Glutamatergic neuron (in vitro differentiated cells): ENCODE data around the gene SLPI. TPM values are rescaled to one million over a fixed set of nuclear protein-coding genes. Genes with fewer than 3 reads are reported as not detected.
A peak's percentile ranks its signal among the peaks of the same experiment; 100 is the strongest.

Experiments used
- DNase-seq: peaks from one replicate; pipeline ENCODE4 v3.0.0; 2022
- H3K27ac Mint-ChIP-seq: one replicate; pipeline ENCODE4 v1.8.0; 2020; ENCODE audit warnings: mild to moderate bottlenecking, mixed read lengths, inconsistent platforms; ENCODE audit not compliant: unreplicated experiment
- H3K27me3 Mint-ChIP-seq: one replicate; pipeline ENCODE4 v1.8.0; 2020; ENCODE audit warnings: mild to moderate bottlenecking, moderate library complexity, mixed read lengths, inconsistent platforms; ENCODE audit not compliant: unreplicated experiment
- H3K36me3 Mint-ChIP-seq: one replicate; pipeline ENCODE4 v1.8.0; 2020; ENCODE audit warnings: mild to moderate bottlenecking, mixed read lengths, inconsistent platforms; ENCODE audit not compliant: unreplicated experiment
- H3K4me1 Mint-ChIP-seq: one replicate; pipeline ENCODE4 v1.8.0; 2020; ENCODE audit warnings: mild to moderate bottlenecking, low read depth, mixed read lengths, inconsistent platforms; ENCODE audit not compliant: unreplicated experiment
- H3K4me3 Mint-ChIP-seq: one replicate; pipeline ENCODE4 v1.8.0; 2020; ENCODE audit warnings: mild to moderate bottlenecking, mixed read lengths, inconsistent platforms; ENCODE audit not compliant: unreplicated experiment
- H3K9me3 Mint-ChIP-seq: one replicate; pipeline ENCODE4 v1.8.0; 2020; ENCODE audit warnings: mild to moderate bottlenecking, moderate library complexity, mixed read lengths, inconsistent platforms; ENCODE audit not compliant: unreplicated experiment
- total RNA-seq: library from RNA; stranded (reverse); fragmentation: NEBNext Ultra II Directional; extraction: Animal tissue kit (Norgen Biotek cat#: 25700); gene quantifications from one replicate; pipeline ENCODE4 v1.2.1, GENCODE V29; 2021; ENCODE audit not compliant: unreplicated experiment
- TF ChIP-seq, protein P1 (sequence below): fragments of 200-600 bp; sonication (generic); IDR thresholded peaks from one replicate; pipeline ENCODE4 v1.5.0; 2021; ENCODE audit not compliant: partially characterized antibody, unreplicated experiment

The SLPI gene
- total RNA-seq, 1 donor from 2014 or later, result not detected

DNA sequence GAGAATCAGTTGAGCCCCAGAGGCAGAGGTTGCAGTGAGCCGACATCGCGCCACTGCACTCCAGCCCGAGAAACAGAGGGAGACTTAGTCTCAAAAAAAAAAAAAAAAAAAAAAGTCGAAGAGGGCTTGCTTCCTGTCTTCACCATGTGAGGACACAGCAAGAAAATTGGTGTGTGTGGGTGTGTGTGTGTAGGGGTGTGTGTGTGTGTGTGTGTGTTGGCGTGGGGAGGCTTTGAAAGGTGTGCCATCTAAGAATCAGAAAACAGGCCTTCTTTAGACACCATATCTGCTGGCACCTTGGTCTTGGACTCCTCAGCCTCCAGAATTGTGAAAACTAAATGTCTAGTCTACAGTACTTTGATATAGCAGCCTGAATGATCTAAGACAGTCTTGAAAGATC is 45.4 kb upstream of the SLPI start:
- Mint-ChIP-seq H3K9me3 (peaks cover 7% of the 10 kb centered on the region), H3K4me3 (no peak overlapping the region), H3K27me3 (peaks cover 9% of the 10 kb centered on the region), H3K36me3 (peaks cover 12% of the 10 kb centered on the region), H3K4me1 (peaks cover 2% of the 10 kb centered on the region), H3K27ac (no peak overlapping the region)
- TF ChIP-seq, protein P1, sequence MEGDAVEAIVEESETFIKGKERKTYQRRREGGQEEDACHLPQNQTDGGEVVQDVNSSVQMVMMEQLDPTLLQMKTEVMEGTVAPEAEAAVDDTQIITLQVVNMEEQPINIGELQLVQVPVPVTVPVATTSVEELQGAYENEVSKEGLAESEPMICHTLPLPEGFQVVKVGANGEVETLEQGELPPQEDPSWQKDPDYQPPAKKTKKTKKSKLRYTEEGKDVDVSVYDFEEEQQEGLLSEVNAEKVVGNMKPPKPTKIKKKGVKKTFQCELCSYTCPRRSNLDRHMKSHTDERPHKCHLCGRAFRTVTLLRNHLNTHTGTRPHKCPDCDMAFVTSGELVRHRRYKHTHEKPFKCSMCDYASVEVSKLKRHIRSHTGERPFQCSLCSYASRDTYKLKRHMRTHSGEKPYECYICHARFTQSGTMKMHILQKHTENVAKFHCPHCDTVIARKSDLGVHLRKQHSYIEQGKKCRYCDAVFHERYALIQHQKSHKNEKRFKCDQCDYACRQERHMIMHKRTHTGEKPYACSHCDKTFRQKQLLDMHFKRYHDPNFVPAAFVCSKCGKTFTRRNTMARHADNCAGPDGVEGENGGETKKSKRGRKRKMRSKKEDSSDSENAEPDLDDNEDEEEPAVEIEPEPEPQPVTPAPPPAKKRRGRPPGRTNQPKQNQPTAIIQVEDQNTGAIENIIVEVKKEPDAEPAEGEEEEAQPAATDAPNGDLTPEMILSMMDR, result no peak
- no peak for DNase-seq

DNA sequence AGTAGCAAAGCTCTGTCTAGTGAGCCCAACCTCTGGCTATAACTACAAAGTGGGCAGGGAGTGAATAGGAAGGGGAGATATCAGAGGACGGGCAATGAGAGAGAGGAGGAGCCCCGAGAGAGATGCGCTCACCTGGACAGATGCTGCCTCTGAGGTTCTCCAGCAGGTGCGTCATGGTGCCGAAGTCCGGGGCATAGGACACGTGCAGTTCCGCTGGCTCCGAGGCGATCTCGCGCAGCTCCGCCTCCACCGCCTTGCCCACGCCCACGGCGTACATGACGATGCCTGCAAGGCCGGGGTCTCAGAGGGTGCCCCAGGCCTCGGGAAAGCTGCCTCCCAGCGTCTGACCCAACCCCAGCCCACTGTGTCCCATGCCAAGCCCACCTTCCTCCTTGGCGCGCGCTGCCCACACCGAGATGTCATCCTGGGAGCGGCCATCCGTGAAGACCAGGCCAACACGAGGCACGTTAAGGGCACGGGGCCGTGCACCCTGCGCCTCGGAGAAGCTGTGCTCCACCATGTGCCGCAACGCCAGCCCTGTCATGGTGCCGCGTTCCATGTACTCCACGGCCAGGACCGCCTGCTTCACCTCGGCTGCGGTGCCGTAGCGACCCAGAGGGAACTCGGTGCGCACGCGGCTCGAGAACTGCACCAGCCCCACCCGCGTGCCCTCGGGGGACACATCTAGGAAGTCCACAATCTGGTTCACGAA is 43.6 kb upstream of the SLPI start:
- peaks cover 6% of the 10 kb centered on the region for H3K36me3 Mint-ChIP-seq

DNA sequence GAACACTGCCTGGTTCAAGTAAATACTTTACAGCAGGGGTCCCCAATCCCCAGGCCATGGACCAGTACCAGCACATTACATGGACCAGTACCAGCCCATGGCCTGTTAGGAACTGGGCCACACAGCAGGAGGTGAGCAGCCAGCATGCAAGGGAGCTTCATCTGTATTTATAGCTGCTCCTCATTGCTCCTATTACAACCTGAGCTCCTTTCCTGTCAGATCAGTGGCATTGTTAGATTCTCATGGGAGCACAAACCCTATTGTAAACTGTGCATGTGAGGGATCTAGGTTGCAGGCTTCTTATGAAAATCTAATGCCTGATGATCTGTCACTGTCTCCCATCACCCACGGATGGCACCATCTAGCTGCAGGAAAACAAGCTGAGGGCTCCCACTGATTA is 40.3 kb upstream of the SLPI start:
- peaks cover 15% of the 10 kb centered on the region for H3K4me1 Mint-ChIP-seq
- H3K36me3 Mint-ChIP-seq, result peaks cover 6% of the 10 kb centered on the region
- TF ChIP-seq, protein P1, result no peak
- no peak overlapping the region for H3K27ac Mint-ChIP-seq
- H3K9me3 Mint-ChIP-seq, result peaks cover 21% of the 10 kb centered on the region
- DNase-seq, result no peak
- H3K4me3 Mint-ChIP-seq, result no peak overlapping the region
- H3K27me3 Mint-ChIP-seq, result peaks cover 16% of the 10 kb centered on the region

More for the DNA sequence above, 43.6 kb upstream of the SLPI start:
- Mint-ChIP-seq H3K4me3 (no peak overlapping the region), H3K9me3 (peaks cover 16% of the 10 kb centered on the region), H3K4me1 (peaks cover 2% of the 10 kb centered on the region), H3K27ac (no peak overlapping the region), H3K27me3 (peaks cover 7% of the 10 kb centered on the region)
- no peak for DNase-seq
- TF ChIP-seq, protein P1, result no peak

GRCh38 chr20:45294003-45294368 is 39.6 kb upstream of the SLPI start:
- Mint-ChIP-seq H3K4me1 (peaks cover 15% of the 10 kb centered on the region), H3K4me3 (peak overlapping the region; percentile 28), H3K36me3 (peaks cover 6% of the 10 kb centered on the region), H3K27me3 (peaks cover 16% of the 10 kb centered on the region), H3K9me3 (peaks cover 21% of the 10 kb centered on the region), H3K27ac (peak overlapping the region; percentile 67)
- no peak for DNase-seq
- TF ChIP-seq, protein P1, result peak; percentile 50

GRCh38 chr20:45293041-45294002 is 39.0 kb upstream of the SLPI start:
- Mint-ChIP-seq H3K36me3 (peaks cover 6% of the 10 kb centered on the region), H3K4me1 (peaks cover 15% of the 10 kb centered on the region), H3K27me3 (peaks cover 14% of the 10 kb centered on the region), H3K4me3 (peak overlapping the region; percentile 82), H3K9me3 (peaks cover 22% of the 10 kb centered on the region), H3K27ac (peak overlapping the region; percentile 95)
- peak; percentile 95 for DNase-seq
- TF ChIP-seq, protein P1, result peak; percentile 99
